Glutamatergic neuron (in vitro differentiated cells): Measurements from ENCODE around the gene TBC1D5. TPM values are rescaled to one million over a fixed set of nuclear protein-coding genes. Genes with fewer than 3 reads are reported as not detected.
A peak's percentile ranks its signal among the peaks of the same experiment; 100 is the strongest.
"Not testable (repeated sequence)": the region's sequence is repeated elsewhere in the genome, so short reads cannot be mapped to it uniquely, and the experiment has no call there.

Experiments
- DNase-seq: peaks from one replicate; pipeline ENCODE4 v3.0.0; 2022
- H3K27ac Mint-ChIP-seq: one replicate; pipeline ENCODE4 v1.8.0; 2020; ENCODE audit warnings: mild to moderate bottlenecking, mixed read lengths, inconsistent platforms; ENCODE audit not compliant: unreplicated experiment
- H3K27me3 Mint-ChIP-seq: one replicate; pipeline ENCODE4 v1.8.0; 2020; ENCODE audit warnings: mild to moderate bottlenecking, moderate library complexity, mixed read lengths, inconsistent platforms; ENCODE audit not compliant: unreplicated experiment
- H3K36me3 Mint-ChIP-seq: one replicate; pipeline ENCODE4 v1.8.0; 2020; ENCODE audit warnings: mild to moderate bottlenecking, mixed read lengths, inconsistent platforms; ENCODE audit not compliant: unreplicated experiment
- H3K4me1 Mint-ChIP-seq: one replicate; pipeline ENCODE4 v1.8.0; 2020; ENCODE audit warnings: mild to moderate bottlenecking, low read depth, mixed read lengths, inconsistent platforms; ENCODE audit not compliant: unreplicated experiment
- H3K4me3 Mint-ChIP-seq: one replicate; pipeline ENCODE4 v1.8.0; 2020; ENCODE audit warnings: mild to moderate bottlenecking, mixed read lengths, inconsistent platforms; ENCODE audit not compliant: unreplicated experiment
- H3K9me3 Mint-ChIP-seq: one replicate; pipeline ENCODE4 v1.8.0; 2020; ENCODE audit warnings: mild to moderate bottlenecking, moderate library complexity, mixed read lengths, inconsistent platforms; ENCODE audit not compliant: unreplicated experiment
- CTCF ChIP-seq: fragments of 200-600 bp; sonication (generic); IDR thresholded peaks from one replicate; pipeline ENCODE4 v1.5.0; 2021; ENCODE audit not compliant: partially characterized antibody, unreplicated experiment
- total RNA-seq: library from RNA; stranded (reverse); fragmentation: NEBNext Ultra II Directional; extraction: Animal tissue kit (Norgen Biotek cat#: 25700); gene quantifications from one replicate; pipeline ENCODE4 v1.2.1, GENCODE V29; 2021; ENCODE audit not compliant: unreplicated experiment

Gene TBC1D5
- total RNA-seq, 1 donor from 2014 or later, result 40.2 TPM

DNA sequence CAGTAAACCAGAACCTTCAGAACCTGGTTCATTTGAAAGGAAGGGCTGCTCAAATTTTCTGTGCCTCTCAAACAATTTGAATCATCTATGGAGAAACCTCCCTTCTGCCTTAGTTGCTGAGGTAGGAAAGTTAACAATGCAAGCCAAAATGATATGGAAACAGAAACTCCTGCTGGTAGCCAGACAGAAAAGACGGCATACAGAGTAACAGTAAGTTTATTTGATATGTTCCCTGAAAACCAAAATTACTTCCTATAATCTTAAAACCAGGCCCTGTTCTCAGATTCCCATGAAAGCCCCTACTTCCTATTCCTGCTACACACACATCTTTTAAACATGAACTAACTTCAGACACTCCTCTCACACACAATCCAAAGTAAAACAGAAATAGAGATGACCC is 86.2 kb downstream of the TBC1D5 start:
- Mint-ChIP-seq H3K27me3 (peaks cover 2% of the 10 kb centered on the region), H3K4me3 (no peak overlapping the region), H3K4me1 (no peaks in the 10 kb centered on the region), H3K27ac (no peak overlapping the region), H3K9me3 (no peaks in the 10 kb centered on the region), H3K36me3 (no peaks in the 10 kb centered on the region)
- TF ChIP-seq CTCF, result no peak
- no peak for DNase-seq

- Mint-ChIP-seq H3K27me3 (peaks cover 2% of the 10 kb centered on the region), H3K4me1 (no peaks in the 10 kb centered on the region), H3K27ac (no peak overlapping the region), H3K36me3 (no peaks in the 10 kb centered on the region), H3K9me3 (no peaks in the 10 kb centered on the region), H3K4me3 (no peak overlapping the region)
- TF ChIP-seq CTCF, result no peak
- DNase-seq, result no peak
Observed at GRCh38 chr3:17655743-17656142, 86.7 kb downstream of the TBC1D5 start.

- not testable (repeated sequence) for H3K4me3 Mint-ChIP-seq, DNase-seq, H3K36me3 Mint-ChIP-seq, H3K9me3 Mint-ChIP-seq, H3K27ac Mint-ChIP-seq, H3K4me1 Mint-ChIP-seq, H3K27me3 Mint-ChIP-seq
Observed at GRCh38 chr3:17649748-17650147, 92.7 kb downstream of the TBC1D5 start.

- not testable (repeated sequence) for H3K4me3 Mint-ChIP-seq, H3K27me3 Mint-ChIP-seq
Observed at GRCh38 chr3:17648630-17649355, 93.6 kb downstream of the TBC1D5 start.

GRCh38 chr3:17645074-17645698 is 97.2 kb downstream of the TBC1D5 start:
- H3K4me1 Mint-ChIP-seq, result no peaks in the 10 kb centered on the region
- TF ChIP-seq CTCF, result peak; percentile 79
- H3K4me3 Mint-ChIP-seq, result no peak overlapping the region
- no peaks in the 10 kb centered on the region for H3K9me3 Mint-ChIP-seq
- DNase-seq, result no peak
- H3K27ac Mint-ChIP-seq, result no peak overlapping the region
- H3K36me3 Mint-ChIP-seq, result no peaks in the 10 kb centered on the region
- no peaks in the 10 kb centered on the region for H3K27me3 Mint-ChIP-seq

More at GRCh38 chr3:17648630-17649355, 93.6 kb downstream of the TBC1D5 start:
- H3K4me1 Mint-ChIP-seq, H3K36me3 Mint-ChIP-seq, H3K9me3 Mint-ChIP-seq, DNase-seq, H3K27ac Mint-ChIP-seq: not testable (repeated sequence)

GRCh38 chr3:17643691-17644090 is 98.7 kb downstream of the TBC1D5 start:
- no peaks in the 10 kb centered on the region for H3K4me1 Mint-ChIP-seq
- H3K27me3 Mint-ChIP-seq, result no peaks in the 10 kb centered on the region
- no peak for DNase-seq
- no peak for TF ChIP-seq CTCF
- no peak overlapping the region for H3K4me3 Mint-ChIP-seq
- no peak overlapping the region for H3K27ac Mint-ChIP-seq
- no peaks in the 10 kb centered on the region for H3K36me3 Mint-ChIP-seq
- H3K9me3 Mint-ChIP-seq, result no peaks in the 10 kb centered on the region
